Endothelial cell of umbilical vein (primary cell): ENCODE results near the gene GPATCH4.

Experiments
- CTCF ChIP-seq, 2 donors: IDR thresholded peaks; 1 replicate in 1 of 2; 2 replicates in 1 of 2; pipeline ENCODE4 v1.5.1; 2011; ENCODE audit warnings: low read length in 2 of 2, mild to moderate bottlenecking in 2 of 2, moderate library complexity in 2 of 2, control low read depth in 1 of 2, inconsistent platforms in 1 of 2, low read depth in 1 of 2; ENCODE audit not compliant: insufficient read depth in 1 of 2; ENCODE audit errors: extremely low read depth in 1 of 2
- EZH2 ChIP-seq: IDR thresholded peaks from 2 replicates; pipeline ENCODE4 v1.6.1; 2012; ENCODE audit warnings: borderline replicate concordance, low read depth, mild to moderate bottlenecking, moderate library complexity, low read length, inconsistent platforms; ENCODE audit not compliant: severe bottlenecking
- JUN ChIP-seq: IDR thresholded peaks from 2 replicates; pipeline ENCODE4 v1.6.1; 2011; ENCODE audit warnings: borderline replicate concordance, low read depth; ENCODE audit not compliant: insufficient read length, insufficient read depth
- MYC ChIP-seq: IDR thresholded peaks from one replicate; pipeline ENCODE4 v1.6.1; 2011; ENCODE audit warnings: mild to moderate bottlenecking, low read depth, low read length
- POLR2A ChIP-seq: IDR thresholded peaks from 2 replicates; pipeline ENCODE4 v1.6.1; 2012; ENCODE audit warnings: low read depth, mild to moderate bottlenecking, control low read depth, low read length
- POLR2AphosphoS5 ChIP-seq: IDR thresholded peaks from 2 replicates; pipeline ENCODE4 v1.6.1; 2012; ENCODE audit warnings: low read depth, mild to moderate bottlenecking, control low read depth, low read length, moderate library complexity; ENCODE audit not compliant: insufficient read depth

GRCh38 chr1:156595016-156595415, 6.3 kb downstream of the GPATCH4 start:
- TF ChIP-seq CTCF (IDR thresholded peaks at IDR 0.05; ENCODE audit: extremely low read depth in 1 of 2, insufficient read depth in 1 of 2, low read depth in 1 of 2, low read length in 2 of 2) (no peak), POLR2AphosphoS5 (no peak), JUN (no peak), EZH2 (no peak), POLR2A (no peak), MYC (no peak)
